Stimulated activated memory B cell treated with anti-CD40 and anti-IgM and Interleukin-4, amounts not matched to agents 10 μg/mL and 1 μg/mL and 100 μg/mL, for 72 hours (primary cell): ENCODE data around the gene TMEM232.

Source experiments
- ATAC-seq: fragments of 150-1000 bp; cut with Tn5 transposase; 2 replicates; pipeline ENCODE4 v1.10.0; 2021
- H3K27ac Mint-ChIP-seq: one replicate; pipeline ENCODE4 v1.8.0; 2022; ENCODE audit warnings: mild to moderate bottlenecking, mixed read lengths
- H3K27me3 Mint-ChIP-seq: one replicate; pipeline ENCODE4 v1.8.0; 2022; ENCODE audit warnings: mixed read lengths
- H3K36me3 Mint-ChIP-seq: one replicate; pipeline ENCODE4 v1.8.0; 2022; ENCODE audit warnings: mixed read lengths
- H3K4me1 Mint-ChIP-seq: one replicate; pipeline ENCODE4 v1.8.0; 2022; ENCODE audit warnings: mixed read lengths
- H3K4me3 Mint-ChIP-seq: one replicate; pipeline ENCODE4 v1.8.0; 2022; ENCODE audit warnings: mild to moderate bottlenecking, moderate library complexity, mixed read lengths
- H3K9me3 Mint-ChIP-seq: one replicate; pipeline ENCODE4 v1.8.0; 2022; ENCODE audit warnings: mixed read lengths

Gene TMEM232

GRCh38 chr5:110458313-110458712 is 268.2 kb downstream of the TMEM232 start:
- Mint-ChIP-seq H3K4me1 (no peaks in the 10 kb centered on the region), H3K4me3 (no peak overlapping the region), H3K27ac (no peak overlapping the region), H3K36me3 (no peaks in the 10 kb centered on the region), H3K27me3 (no peaks in the 10 kb centered on the region), H3K9me3 (no peaks in the 10 kb centered on the region)
- no peak for ATAC-seq

GRCh38 chr5:110442856-110443255 is 283.6 kb downstream of the TMEM232 start:
- no peak overlapping the region for H3K27ac Mint-ChIP-seq
- H3K36me3 Mint-ChIP-seq: no peaks in the 10 kb centered on the region
- no peak overlapping the region for H3K4me3 Mint-ChIP-seq
- H3K4me1 Mint-ChIP-seq: no peaks in the 10 kb centered on the region
- ATAC-seq: no peak
- no peaks in the 10 kb centered on the region for H3K9me3 Mint-ChIP-seq
- peaks cover 9% of the 10 kb centered on the region for H3K27me3 Mint-ChIP-seq

- Mint-ChIP-seq H3K36me3 (no peaks in the 10 kb centered on the region), H3K4me3 (no peak overlapping the region), H3K9me3 (peaks cover 4% of the 10 kb centered on the region), H3K27ac (no peak overlapping the region), H3K4me1 (no peaks in the 10 kb centered on the region), H3K27me3 (peaks cover 9% of the 10 kb centered on the region)
- ATAC-seq: no peak
Observed at GRCh38 chr5:110441035-110441434, 285.4 kb downstream of the TMEM232 start.

GRCh38 chr5:110440058-110440457 is 286.4 kb downstream of the TMEM232 start:
- H3K27me3 Mint-ChIP-seq: peaks cover 8% of the 10 kb centered on the region
- H3K4me3 Mint-ChIP-seq: no peak overlapping the region
- H3K4me1 Mint-ChIP-seq: no peaks in the 10 kb centered on the region
- no peak overlapping the region for H3K27ac Mint-ChIP-seq
- H3K9me3 Mint-ChIP-seq: peaks cover 4% of the 10 kb centered on the region
- H3K36me3 Mint-ChIP-seq: no peaks in the 10 kb centered on the region
- no peak for ATAC-seq

GRCh38 chr5:110439296-110439695 is 287.2 kb downstream of the TMEM232 start:
- H3K27ac Mint-ChIP-seq: no peak overlapping the region
- peaks cover under 1% of the 10 kb centered on the region for H3K27me3 Mint-ChIP-seq
- no peaks in the 10 kb centered on the region for H3K4me1 Mint-ChIP-seq
- H3K36me3 Mint-ChIP-seq: no peaks in the 10 kb centered on the region
- no peak overlapping the region for H3K4me3 Mint-ChIP-seq
- H3K9me3 Mint-ChIP-seq: peaks cover 4% of the 10 kb centered on the region
- ATAC-seq: no peak

- H3K36me3 Mint-ChIP-seq: no peaks in the 10 kb centered on the region
Observed at GRCh38 chr5:110435207-110435606, 291.3 kb downstream of the TMEM232 start.

GRCh38 chr5:110431603-110432002 is 294.9 kb downstream of the TMEM232 start:
- no peaks in the 10 kb centered on the region for H3K4me1 Mint-ChIP-seq
- no peaks in the 10 kb centered on the region for H3K36me3 Mint-ChIP-seq
- H3K9me3 Mint-ChIP-seq: peaks cover 9% of the 10 kb centered on the region
- H3K27ac Mint-ChIP-seq: no peak overlapping the region
- no peaks in the 10 kb centered on the region for H3K27me3 Mint-ChIP-seq
- no peak overlapping the region for H3K4me3 Mint-ChIP-seq
- no peak for ATAC-seq

More at GRCh38 chr5:110435207-110435606, 291.3 kb downstream of the TMEM232 start:
- ATAC-seq: no peak
- Mint-ChIP-seq H3K9me3 (peaks cover 11% of the 10 kb centered on the region), H3K4me3 (no peak overlapping the region), H3K27ac (no peak overlapping the region), H3K4me1 (no peaks in the 10 kb centered on the region), H3K27me3 (no peaks in the 10 kb centered on the region)

GRCh38 chr5:110414360-110414759 is 312.1 kb downstream of the TMEM232 start:
- no peak for ATAC-seq
- Mint-ChIP-seq H3K36me3 (no peaks in the 10 kb centered on the region), H3K4me3 (no peak overlapping the region), H3K9me3 (no peaks in the 10 kb centered on the region), H3K27ac (no peak overlapping the region), H3K4me1 (no peaks in the 10 kb centered on the region), H3K27me3 (no peaks in the 10 kb centered on the region)

GRCh38 chr5:110413856-110414255 is 312.6 kb downstream of the TMEM232 start:
- ATAC-seq: no peak
- H3K4me3 Mint-ChIP-seq: no peak overlapping the region
- no peaks in the 10 kb centered on the region for H3K4me1 Mint-ChIP-seq
- no peak overlapping the region for H3K27ac Mint-ChIP-seq
- H3K9me3 Mint-ChIP-seq: no peaks in the 10 kb centered on the region
- H3K36me3 Mint-ChIP-seq: no peaks in the 10 kb centered on the region
- no peaks in the 10 kb centered on the region for H3K27me3 Mint-ChIP-seq

GRCh38 chr5:110409571-110409970 is 316.9 kb downstream of the TMEM232 start:
- no peak overlapping the region for H3K27ac Mint-ChIP-seq
- no peaks in the 10 kb centered on the region for H3K4me1 Mint-ChIP-seq
- no peaks in the 10 kb centered on the region for H3K36me3 Mint-ChIP-seq
- no peaks in the 10 kb centered on the region for H3K9me3 Mint-ChIP-seq
- H3K27me3 Mint-ChIP-seq: no peaks in the 10 kb centered on the region
- H3K4me3 Mint-ChIP-seq: no peak overlapping the region
- no peak for ATAC-seq

GRCh38 chr5:110402562-110402961 is 323.9 kb downstream of the TMEM232 start:
- Mint-ChIP-seq H3K4me3 (no peak overlapping the region), H3K27me3 (no peaks in the 10 kb centered on the region), H3K4me1 (no peaks in the 10 kb centered on the region), H3K9me3 (no peaks in the 10 kb centered on the region), H3K27ac (no peak overlapping the region), H3K36me3 (no peaks in the 10 kb centered on the region)
- ATAC-seq: no peak

- H3K9me3 Mint-ChIP-seq: no peaks in the 10 kb centered on the region
- no peaks in the 10 kb centered on the region for H3K36me3 Mint-ChIP-seq
- H3K27ac Mint-ChIP-seq: no peak overlapping the region
- no peak for ATAC-seq
- H3K4me3 Mint-ChIP-seq: no peak overlapping the region
- no peaks in the 10 kb centered on the region for H3K27me3 Mint-ChIP-seq
- H3K4me1 Mint-ChIP-seq: no peaks in the 10 kb centered on the region
Observed at GRCh38 chr5:110401881-110402280, 324.6 kb downstream of the TMEM232 start.

- Mint-ChIP-seq H3K4me3 (no peak overlapping the region), H3K4me1 (no peaks in the 10 kb centered on the region)
Observed at GRCh38 chr5:110398951-110399350, 327.5 kb downstream of the TMEM232 start.

GRCh38 chr5:110397281-110397680 is 329.2 kb downstream of the TMEM232 start:
- H3K27ac Mint-ChIP-seq: no peak overlapping the region
- no peak overlapping the region for H3K4me3 Mint-ChIP-seq
- ATAC-seq: no peak
- H3K4me1 Mint-ChIP-seq: no peaks in the 10 kb centered on the region
- no peaks in the 10 kb centered on the region for H3K9me3 Mint-ChIP-seq
- no peaks in the 10 kb centered on the region for H3K36me3 Mint-ChIP-seq
- no peaks in the 10 kb centered on the region for H3K27me3 Mint-ChIP-seq

More at GRCh38 chr5:110398951-110399350, 327.5 kb downstream of the TMEM232 start:
- Mint-ChIP-seq H3K27me3 (no peaks in the 10 kb centered on the region), H3K9me3 (no peaks in the 10 kb centered on the region), H3K36me3 (no peaks in the 10 kb centered on the region), H3K27ac (no peak overlapping the region)
- no peak for ATAC-seq

- Mint-ChIP-seq H3K27ac (no peak overlapping the region), H3K36me3 (no peaks in the 10 kb centered on the region), H3K27me3 (no peaks in the 10 kb centered on the region), H3K4me1 (no peaks in the 10 kb centered on the region), H3K4me3 (no peak overlapping the region), H3K9me3 (no peaks in the 10 kb centered on the region)
- ATAC-seq: no peak
Observed at GRCh38 chr5:110386782-110387181, 339.7 kb downstream of the TMEM232 start.

- Mint-ChIP-seq H3K4me3 (no peak overlapping the region), H3K9me3 (no peaks in the 10 kb centered on the region), H3K4me1 (no peaks in the 10 kb centered on the region), H3K36me3 (no peaks in the 10 kb centered on the region), H3K27ac (no peak overlapping the region), H3K27me3 (no peaks in the 10 kb centered on the region)
- ATAC-seq: no peak
Observed at GRCh38 chr5:110383231-110383630, 343.2 kb downstream of the TMEM232 start.

GRCh38 chr5:110377943-110378342 is 348.5 kb downstream of the TMEM232 start:
- Mint-ChIP-seq H3K27me3 (no peaks in the 10 kb centered on the region), H3K27ac (no peak overlapping the region), H3K9me3 (no peaks in the 10 kb centered on the region), H3K4me3 (no peak overlapping the region), H3K36me3 (no peaks in the 10 kb centered on the region), H3K4me1 (no peaks in the 10 kb centered on the region)
- ATAC-seq: no peak
